GM19452 (cell line): ENCODE measurements around the gene DOLK.

Experiments
- ATAC-seq: cut with Tn5 transposase; IDR thresholded peaks from one replicate; pipeline ENCODE4 v1.9.1; 2021; ENCODE audit not compliant: unreplicated experiment

Gene DOLK

DNA sequence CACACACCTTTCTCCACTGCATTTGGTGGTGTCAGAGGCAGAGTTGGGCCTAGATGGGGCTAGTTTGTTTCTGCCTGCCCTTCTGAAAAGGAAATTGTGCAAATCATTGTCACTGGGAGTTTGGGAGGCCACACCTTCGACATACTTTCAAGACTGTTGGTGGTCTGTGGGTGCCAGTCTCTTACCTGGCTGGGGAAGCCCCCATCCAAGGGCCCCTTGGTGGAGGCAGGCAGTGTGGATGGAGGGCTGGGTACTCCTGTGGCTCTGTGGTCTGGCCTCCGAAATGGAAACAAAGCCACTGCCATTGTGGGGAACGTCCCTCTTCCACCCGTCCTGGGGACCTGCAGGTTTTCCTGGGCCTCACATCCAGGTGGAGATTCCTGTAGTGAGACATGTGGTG, 37.5 kb downstream of the DOLK start:
- ATAC-seq = no peak

DNA sequence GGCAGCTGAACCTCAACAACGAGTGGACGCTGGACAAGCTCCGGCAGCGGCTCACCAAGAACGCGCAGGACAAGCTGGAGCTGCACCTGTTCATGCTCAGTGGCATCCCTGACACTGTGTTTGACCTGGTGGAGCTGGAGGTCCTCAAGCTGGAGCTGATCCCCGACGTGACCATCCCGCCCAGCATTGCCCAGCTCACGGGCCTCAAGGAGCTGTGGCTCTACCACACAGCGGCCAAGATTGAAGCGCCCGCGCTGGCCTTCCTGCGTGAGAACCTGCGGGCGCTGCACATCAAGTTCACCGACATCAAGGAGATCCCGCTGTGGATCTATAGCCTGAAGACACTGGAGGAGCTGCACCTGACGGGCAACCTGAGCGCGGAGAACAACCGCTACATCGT, 39.0 kb downstream of the DOLK start:
- no peak for ATAC-seq

DNA sequence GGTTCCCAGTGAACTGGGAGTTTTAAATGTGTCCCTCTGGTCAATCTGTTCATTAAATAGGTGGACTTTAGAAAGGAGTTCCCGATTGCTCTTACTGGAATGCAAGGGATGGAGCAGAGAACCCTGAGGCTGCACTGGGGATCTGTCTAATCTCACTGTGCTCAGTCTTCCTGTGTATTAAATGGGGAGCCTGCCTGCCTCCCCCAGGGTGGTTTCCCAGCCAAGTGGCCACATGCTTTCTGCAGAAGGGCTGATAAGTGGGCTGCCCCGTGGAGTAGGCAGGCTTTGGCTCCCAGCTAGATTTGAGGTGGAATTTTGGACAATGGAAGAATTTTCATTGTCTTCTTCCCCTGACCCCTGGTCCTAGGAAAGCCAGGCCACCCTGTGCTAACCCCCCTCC, 40.7 kb downstream of the DOLK start:
- ATAC-seq = no peak

DNA sequence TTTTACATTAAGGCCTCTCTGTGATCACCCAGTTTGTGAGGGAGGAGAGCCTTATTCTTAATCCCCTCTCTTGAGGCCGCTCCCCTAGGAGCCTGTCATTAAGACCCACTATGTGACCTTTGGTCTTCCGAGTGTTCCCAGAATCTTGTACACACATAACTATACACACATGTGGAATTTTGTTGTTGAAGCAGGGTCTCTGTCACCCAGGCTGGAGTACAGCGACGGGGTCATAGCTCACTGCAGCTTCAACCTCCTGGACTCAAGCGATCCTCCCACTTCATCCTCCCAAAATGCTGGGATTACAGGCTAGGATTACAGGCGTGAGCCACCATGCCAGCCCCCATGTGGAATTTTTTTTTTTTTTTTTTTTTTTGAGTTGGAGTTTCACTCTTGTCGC, 41.4 kb downstream of the DOLK start:
- ATAC-seq = no peak

DNA sequence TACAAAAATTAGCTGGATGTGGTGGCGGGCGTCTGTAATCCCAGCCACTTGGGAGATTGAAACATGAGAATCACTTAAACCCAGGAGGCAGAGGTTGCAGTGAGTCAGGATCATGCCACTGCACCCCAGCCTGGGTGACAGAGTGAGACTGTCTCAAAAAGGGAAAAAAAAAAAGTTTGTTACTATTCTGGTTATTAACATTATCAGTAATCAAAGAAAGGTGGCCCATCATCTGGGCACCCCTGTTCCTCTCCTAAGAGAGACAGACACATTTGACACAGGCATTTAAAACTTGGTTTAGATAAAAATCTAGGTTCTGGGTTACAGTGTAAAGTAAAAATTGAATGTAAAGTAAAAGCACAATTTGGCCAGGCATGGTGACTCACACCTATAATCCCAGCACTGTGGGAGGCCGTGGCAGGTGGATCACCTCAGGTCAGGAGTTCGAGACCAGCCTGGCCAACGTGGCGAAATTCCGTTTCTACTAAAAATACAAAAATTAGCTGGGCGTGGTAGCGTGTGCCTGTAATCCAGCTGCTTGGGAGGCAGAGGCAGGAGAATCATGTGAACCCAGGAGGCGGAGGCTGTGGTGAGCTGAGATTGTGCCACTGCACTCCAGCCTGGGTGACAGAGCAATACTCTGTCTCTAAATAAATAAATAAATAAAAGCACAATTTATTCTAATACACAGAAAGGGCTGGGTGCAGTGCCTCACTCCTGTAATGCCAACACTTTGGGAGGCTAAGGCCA, 43.4 kb downstream of the DOLK start:
- ATAC-seq = no peak

DNA sequence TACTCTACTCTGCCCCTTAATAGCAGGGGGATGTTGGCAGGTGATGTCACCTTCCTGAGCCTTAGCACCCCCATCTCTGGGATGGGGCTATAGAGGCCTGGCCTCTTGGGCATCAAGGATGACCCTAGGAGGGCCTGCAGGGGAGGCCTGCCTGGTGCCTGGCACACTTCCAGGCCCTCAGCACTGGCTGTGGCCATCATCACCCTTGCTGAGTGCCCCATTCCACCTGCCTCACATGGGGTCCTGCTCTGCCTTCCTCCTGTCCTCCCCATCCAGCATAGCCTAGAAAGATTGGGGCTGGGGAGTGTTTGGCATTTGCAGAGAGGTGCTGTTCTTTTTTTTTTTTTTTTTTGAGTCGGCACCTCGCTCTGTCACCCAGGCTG, 44.3 kb downstream of the DOLK start:
- ATAC-seq = no peak

DNA sequence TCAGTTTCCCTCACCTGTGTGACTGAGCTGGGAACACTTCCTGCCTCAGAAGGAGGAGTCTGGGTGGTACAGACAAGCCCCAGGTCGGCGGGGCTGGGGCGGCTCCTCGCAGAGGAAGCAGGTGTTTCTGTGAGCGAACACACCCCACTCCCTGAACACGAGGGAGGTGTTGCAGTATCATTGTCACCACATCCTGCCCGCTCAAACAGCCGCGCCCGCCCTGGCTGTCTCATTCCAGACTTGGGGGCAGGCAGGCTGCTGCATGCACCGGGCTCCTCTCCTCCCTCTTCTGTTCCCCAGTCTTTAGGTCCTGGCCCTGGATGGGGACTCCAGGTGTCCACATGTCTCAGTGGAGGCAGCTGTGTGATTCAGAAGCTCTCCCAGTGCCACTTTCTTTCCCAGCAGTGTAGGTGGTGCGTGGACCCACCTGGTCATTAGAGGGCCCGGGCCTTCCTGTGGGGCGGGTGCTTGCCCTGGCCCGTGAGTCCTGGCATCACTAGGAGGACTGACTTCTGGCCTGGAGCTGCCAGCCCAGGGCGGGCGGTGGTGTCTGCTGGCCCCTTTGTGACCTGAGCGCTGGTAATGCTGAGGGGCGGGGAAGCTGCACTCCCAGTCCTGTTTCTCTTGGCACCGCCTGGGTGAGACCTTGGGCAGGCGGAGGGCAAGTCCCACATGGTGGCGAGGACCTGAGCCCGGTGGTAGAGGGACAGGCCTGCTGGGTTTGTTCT, 44.9 kb downstream of the DOLK start:
- ATAC-seq = peak; percentile 88

DNA sequence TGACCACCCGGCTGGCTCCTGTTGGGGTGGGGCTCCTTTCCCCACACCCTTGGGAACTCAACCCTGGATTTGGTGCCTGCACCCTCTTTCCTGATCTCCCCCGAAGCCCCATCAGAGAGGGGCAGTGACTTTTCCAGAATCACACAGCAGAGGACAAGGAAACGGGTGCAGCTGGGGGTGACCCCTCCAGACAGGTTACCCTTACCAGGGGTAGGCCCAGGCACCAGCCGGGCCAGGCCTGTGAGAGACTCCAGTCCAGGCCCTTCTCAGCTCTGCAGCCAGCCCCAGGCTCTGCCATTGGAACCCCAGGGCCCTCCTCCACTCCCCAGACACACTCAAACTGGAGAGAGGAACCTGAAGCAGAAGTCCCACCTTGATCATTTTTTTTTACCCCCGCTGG, 45.6 kb downstream of the DOLK start:
- ATAC-seq = no peak

DNA sequence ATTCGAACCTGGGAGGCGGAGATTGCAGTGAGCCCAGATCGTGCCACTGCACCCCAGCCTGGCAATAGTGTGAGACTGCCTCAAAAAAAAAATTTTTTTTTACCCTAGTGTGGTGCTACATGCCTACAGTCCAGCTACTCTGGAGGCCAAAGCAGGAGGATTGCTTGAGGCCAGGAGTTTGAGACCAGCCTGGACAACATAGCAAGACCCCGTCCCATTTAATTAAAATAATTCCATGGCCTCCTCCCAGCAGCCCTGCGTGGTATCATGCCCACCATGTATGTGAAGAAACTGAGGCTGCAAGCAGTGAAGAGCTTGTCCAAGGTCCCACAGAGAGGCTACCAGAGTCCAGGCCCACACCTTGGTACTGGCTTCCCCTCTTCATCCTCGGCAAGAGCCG, 46.0 kb downstream of the DOLK start:
- no peak for ATAC-seq

DNA sequence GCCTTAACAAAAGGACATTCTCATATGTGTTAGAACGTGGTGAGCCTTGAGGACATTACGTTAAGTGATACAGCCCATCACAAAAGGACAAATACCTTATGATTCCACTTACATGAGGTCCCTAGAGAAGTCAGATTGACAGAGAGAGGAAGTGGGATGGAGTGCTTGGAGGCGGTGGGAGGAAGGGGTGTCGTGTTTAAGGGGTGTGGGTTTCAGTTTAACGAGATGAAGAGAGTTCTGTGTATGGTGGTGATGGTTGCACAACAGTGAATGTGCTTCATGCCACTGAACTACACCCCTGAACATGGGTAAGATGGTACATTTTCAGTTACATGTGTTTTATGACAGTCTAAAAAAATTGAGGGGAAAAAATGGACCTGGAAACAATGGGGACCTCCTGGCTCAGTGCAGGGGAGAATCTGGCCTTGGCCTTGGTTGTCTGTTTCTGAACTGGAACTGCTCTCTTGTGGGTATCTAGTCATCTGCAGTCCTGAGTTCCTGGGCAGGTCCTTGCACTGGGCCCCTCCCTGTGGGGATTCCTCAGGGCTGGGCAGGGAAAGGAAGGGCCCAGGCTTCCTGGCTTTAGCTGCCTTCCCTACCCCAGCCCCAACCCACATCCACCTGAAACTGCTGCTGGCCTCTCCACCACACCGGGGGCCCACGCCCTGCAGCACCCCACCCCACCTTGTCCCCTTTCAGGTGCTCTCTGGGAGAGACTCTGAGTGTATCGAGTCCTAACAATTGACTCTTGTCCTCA, 47.7 kb downstream of the DOLK start:
- no peak for ATAC-seq

DNA sequence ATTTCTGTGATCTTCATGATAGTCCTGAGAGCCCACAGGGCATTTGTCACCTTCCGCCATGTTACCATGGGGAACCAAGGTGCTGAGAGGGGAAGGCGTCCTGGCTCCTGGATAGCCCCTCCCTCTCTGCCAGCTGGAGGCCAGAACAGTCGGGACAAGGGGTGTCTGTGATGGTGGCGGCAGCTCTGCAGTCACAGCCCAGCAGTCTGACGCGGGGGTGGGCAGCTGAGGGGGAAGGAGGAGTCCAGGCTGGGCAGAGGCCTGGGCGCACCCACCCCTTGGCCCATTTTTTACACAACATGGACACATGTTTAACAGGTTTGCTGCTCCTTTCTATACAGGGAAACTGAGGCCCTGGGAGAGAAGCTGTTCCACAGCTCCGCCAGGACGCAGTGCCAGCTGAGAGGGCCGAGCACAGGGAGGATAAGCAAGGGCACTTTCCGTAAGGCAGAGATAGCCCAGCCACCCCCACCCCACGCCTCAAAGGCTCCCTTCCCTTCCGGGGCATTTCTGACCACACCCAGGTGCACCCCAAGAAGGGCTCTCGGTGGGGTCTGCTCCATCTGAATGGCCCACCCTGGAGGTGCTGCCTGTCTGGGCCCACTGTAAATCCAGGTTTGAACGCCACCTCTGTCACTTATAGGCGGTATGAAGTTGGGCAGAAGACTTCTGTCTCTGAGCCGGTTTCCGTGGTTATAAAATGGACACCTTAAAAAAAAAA, 48.4 kb downstream of the DOLK start:
- no peak for ATAC-seq

DNA sequence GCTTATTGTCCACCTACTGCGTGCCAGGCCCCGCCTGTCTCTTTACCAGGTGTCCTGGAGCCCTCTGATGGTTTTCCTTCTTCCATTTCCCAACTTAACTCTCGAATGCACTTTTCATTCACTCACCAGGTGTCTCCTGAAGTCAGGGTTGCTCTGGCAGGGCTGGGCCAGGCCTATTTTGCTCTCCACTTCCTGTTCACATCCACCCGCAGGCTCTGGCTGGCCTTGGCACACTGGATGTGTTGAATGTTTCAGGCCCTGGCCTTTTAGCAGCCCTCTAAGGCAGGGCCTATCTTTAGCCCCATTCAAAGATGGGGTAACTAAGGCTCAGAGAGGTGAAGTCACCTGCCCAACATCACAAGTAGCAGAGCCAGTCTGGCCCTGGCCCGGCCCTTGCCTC, 49.0 kb downstream of the DOLK start:
- ATAC-seq = no peak

DNA sequence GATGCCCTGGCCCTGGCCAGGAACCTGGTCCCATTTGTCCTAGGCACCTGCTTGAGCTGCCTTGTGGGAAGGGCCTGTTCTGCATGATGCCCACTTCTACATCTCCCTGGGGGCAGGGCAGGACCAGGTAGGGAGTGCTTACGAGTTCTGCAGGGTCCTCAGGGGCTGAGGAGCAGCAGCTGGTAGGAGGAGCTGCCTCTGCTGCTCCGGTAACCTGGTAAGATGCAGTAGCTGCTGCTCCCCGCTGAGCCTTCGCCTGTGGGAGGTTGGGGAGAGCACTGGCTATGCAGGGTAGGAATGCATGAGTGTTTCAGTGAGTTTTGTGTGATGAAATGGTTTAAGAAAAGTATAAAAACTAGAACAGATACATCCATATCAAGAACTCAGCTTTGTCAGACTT, 51.8 kb downstream of the DOLK start:
- ATAC-seq = no peak
